Effector memory CD4-positive, alpha-beta T cell (primary cell): ENCODE results near the gene BGN.

Experiments used
- DNase-seq, 3 donors: peaks; one replicate each; pipeline ENCODE4 v3.0.0-alpha.2; 2020
- H3K27ac ChIP-seq: 2 replicates; pipeline ENCODE4 v1.7.0; 2013; ENCODE audit warnings: mild to moderate bottlenecking, low read length, moderate library complexity; ENCODE audit not compliant: insufficient read depth, poor library complexity, severe bottlenecking
- H3K27me3 ChIP-seq: replicated peaks from 2 replicates; pipeline ENCODE4 v1.7.0; 2013; ENCODE audit warnings: mild to moderate bottlenecking, low read length; ENCODE audit not compliant: insufficient read depth, control insufficient read depth, poor library complexity, severe bottlenecking
- H3K36me3 ChIP-seq: 2 replicates; pipeline ENCODE4 v1.7.0; 2013; ENCODE audit warnings: mild to moderate bottlenecking, low read length, moderate library complexity; ENCODE audit not compliant: control insufficient read depth, insufficient read depth
- H3K4me1 ChIP-seq: 2 replicates; pipeline ENCODE4 v1.7.0; 2013; ENCODE audit warnings: low read length, mild to moderate bottlenecking; ENCODE audit not compliant: control insufficient read depth, insufficient read depth, poor library complexity, severe bottlenecking
- H3K4me3 ChIP-seq: 2 replicates; pipeline ENCODE4 v1.7.0; 2013; ENCODE audit warnings: low read length, low read depth, mild to moderate bottlenecking; ENCODE audit not compliant: insufficient read depth, poor library complexity, severe bottlenecking
- H3K9me3 ChIP-seq: 2 replicates; pipeline ENCODE4 v1.7.0; 2013; ENCODE audit warnings: mild to moderate bottlenecking, low read length, moderate library complexity; ENCODE audit not compliant: control insufficient read depth

BGN gene

DNA sequence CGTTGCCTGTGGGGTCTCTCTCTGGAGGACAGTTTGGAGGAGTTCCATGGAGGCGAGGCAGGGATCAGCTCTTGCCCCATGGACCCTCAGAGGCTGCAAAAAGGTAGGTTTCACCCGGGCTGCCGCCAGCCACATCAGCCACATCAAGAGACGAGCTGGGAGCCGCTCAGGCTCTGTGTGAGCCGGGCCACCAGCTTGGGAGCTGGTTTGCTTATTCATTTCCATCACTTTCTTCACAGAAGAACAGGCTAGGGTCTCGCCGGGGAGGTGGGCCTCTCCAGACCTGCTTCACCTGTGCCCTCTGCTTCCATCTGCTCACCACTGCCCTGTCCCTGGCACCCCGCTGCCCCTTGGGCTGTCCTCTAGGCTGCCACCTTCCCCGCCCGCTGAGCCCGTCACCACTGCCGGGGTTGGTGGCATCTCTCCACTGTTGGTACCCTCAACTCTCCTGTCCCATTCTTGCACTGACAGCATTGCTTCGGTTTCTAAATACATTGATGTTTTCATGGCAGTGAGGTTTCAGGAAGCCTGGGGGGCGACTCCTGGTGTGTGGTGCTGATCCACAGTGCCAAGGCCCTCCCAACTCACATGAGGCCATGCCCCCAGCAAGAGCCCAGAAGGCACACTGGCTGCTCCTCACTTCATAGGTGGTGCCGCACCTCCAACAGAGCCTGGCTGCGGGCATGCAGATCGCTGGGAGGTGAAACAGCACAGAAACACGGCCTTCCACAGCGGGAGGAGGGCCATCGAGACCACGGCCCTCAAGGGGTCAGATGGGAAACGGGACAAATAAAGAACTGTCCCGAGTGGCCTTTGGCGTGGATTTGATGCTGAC lies 44.4 kb upstream of the BGN start:
- Histone ChIP-seq H3K27ac (no peak overlapping the region), H3K4me1 (no peaks in the 10 kb centered on the region), H3K27me3 (no peaks in the 10 kb centered on the region), H3K4me3 (no peak overlapping the region), H3K9me3 (no peaks in the 10 kb centered on the region), H3K36me3 (peaks cover 4% of the 10 kb centered on the region)
- DNase-seq = no peak

- no peaks in the 10 kb centered on the region for H3K4me1 ChIP-seq
- DNase-seq = no peak
- peaks cover 4% of the 10 kb centered on the region for H3K36me3 ChIP-seq
- no peaks in the 10 kb centered on the region for H3K9me3 ChIP-seq
- H3K4me3 ChIP-seq = no peak overlapping the region
- H3K27ac ChIP-seq = no peak overlapping the region
- no peaks in the 10 kb centered on the region for H3K27me3 ChIP-seq
These were observed 43.9 kb upstream of the BGN start for GRCh38 chrX:153450949-153451277.

DNA sequence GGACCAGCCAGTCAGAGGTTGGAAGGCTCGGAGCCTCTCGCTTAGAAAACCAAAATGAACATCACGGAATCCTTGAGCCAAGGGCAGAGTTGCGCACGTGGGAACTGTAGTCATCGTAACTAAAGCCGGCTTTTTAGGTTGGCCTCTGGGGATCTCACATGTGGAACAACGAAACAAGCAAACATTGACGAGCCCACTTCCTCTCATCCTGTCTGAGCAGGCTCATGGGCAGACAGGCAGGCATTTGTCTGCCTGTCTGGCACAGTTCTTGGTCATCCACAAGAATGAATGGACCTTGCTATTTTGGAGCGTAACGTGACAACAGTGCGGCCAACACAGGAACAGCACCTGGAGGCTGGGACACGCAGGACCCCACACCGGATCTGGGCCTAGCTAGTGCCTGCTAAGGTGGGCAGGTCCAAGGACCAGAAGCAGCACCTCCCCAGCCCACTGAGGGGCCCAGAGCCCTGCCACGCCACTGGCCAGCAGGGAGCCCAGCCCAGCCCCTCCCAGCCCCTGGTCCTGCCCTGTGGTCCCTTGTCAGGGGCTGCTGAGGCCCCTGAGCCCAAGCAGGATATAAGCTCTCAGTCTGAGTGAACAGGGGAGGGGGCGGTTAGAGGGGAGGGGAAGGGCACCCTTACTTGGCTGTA lies 39.8 kb upstream of the BGN start:
- DNase-seq = no peak
- H3K27me3 ChIP-seq = no peaks in the 10 kb centered on the region
- no peaks in the 10 kb centered on the region for H3K4me1 ChIP-seq
- H3K4me3 ChIP-seq = no peak overlapping the region
- H3K27ac ChIP-seq = no peak overlapping the region
- H3K9me3 ChIP-seq = no peaks in the 10 kb centered on the region
- peaks cover 8% of the 10 kb centered on the region for H3K36me3 ChIP-seq

DNA sequence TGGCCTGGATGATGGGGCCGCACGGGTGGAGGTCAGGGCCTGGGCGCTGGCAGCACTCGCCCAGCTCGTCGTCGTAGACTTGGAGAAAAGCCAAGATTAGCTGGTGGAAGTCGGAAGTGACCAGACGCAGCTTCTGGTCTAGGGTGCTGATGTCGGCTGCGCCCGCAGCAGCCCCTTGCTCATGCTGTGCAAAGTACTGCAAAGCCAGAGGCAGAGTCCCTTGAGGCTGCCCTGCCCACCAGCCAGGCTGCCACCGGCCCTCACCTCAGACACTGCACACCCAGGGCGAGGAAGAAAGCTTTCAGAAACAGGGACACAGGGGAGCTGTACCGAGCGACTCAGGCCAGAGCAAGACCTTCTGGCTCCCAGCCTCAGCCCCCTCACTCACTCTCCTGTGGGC lies 39.2 kb upstream of the BGN start:
- Histone ChIP-seq H3K4me1 (no peaks in the 10 kb centered on the region), H3K36me3 (peaks cover 8% of the 10 kb centered on the region), H3K27ac (no peak overlapping the region), H3K27me3 (no peaks in the 10 kb centered on the region), H3K9me3 (no peaks in the 10 kb centered on the region), H3K4me3 (no peak overlapping the region)
- DNase-seq = no peak

- Histone ChIP-seq H3K27me3 (no peaks in the 10 kb centered on the region), H3K27ac (no peak overlapping the region), H3K4me3 (no peak overlapping the region), H3K4me1 (no peaks in the 10 kb centered on the region), H3K36me3 (peaks cover 8% of the 10 kb centered on the region), H3K9me3 (no peaks in the 10 kb centered on the region)
- no peak for DNase-seq
These were observed 38.6 kb upstream of the BGN start for GRCh38 chrX:153456161-153456560.

DNA sequence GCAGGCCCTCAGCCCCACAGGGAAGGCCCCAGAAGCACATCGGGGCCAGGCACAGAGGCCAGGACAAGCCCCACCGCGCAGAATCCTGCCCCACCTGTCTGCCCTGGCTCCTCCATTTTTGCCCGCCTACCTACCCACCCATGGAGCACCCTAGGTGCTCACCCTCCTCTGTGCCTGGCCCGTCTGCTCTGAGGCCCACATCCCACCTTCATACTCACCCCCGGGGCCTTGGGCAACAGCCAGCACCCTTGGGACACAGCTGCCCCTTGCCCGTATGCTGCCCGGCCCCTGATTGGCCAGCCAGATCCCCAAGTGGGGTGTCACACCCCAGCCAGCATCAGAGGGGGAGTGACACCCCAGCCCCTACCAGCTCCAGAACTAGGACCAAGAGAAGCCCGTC lies 38.1 kb upstream of the BGN start:
- H3K4me1 ChIP-seq = no peaks in the 10 kb centered on the region
- no peak overlapping the region for H3K27ac ChIP-seq
- H3K27me3 ChIP-seq = no peaks in the 10 kb centered on the region
- no peak for DNase-seq
- H3K36me3 ChIP-seq = peaks cover 8% of the 10 kb centered on the region
- H3K9me3 ChIP-seq = no peaks in the 10 kb centered on the region
- H3K4me3 ChIP-seq = no peak overlapping the region

DNA sequence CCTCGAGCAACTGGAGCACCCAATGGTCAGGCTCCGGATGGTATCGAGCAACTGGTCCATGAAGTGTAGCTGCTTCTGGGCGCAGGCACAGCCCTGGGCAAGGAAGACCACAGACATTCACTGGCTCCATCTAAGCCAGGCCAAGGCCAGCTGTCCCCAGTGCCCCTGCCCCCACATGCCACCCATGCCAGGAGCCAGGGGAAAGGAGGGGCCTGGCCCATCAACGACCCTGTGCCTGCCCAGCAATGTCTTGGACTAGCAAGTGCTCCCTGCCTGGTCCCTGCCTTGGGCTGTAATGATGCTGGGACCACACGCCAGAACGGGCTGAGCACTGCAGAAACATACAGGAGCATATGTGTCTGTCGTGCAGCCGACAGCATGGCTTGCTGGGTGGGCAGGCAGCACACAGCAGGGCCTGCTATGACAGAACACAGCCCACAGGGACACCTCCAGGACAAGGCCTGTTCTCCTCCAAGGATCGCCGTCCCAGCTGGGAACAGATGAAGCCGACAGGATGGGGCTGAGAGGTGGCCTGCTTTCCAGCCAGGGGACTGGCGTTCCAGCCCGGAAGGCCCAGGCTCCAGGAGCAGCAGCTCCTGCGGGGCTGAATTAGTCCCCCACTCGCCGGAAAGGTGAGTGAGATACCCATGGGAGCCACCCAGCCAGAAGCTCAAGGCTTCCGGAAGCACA lies 37.5 kb upstream of the BGN start:
- Histone ChIP-seq H3K4me1 (no peaks in the 10 kb centered on the region), H3K36me3 (peaks cover 8% of the 10 kb centered on the region), H3K27ac (no peak overlapping the region), H3K27me3 (no peaks in the 10 kb centered on the region), H3K9me3 (no peaks in the 10 kb centered on the region), H3K4me3 (no peak overlapping the region)
- no peak for DNase-seq

DNA sequence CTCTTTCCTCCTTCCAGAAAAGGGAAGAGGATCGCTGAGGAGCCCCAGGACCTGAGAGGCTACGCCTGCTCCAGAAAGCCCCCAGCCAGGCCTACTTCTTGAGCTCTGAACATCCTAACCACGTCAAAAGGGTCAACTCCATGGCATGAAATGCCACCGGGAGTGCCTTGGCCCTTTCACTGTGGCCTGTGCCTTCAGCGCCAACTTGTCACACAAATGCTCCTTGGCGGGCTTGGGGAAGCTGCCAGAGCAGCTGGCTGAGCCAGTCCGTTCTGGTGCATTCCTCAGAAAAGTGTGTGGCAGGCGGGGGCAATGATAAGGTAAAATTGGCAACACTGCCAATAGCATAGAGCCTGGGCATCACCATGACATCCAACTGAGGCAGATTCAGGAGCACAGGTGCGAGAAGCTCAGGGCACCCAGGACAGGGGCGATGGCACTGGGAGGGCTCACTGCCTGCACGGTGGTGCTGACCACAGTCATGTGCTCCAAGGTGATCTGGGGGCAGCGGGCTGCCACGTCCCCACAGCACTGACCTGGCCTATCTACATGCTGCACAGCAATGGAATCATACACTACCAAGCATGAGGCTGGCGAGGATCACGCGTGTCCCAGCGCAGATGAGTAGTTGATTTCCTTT lies 36.8 kb upstream of the BGN start:
- no peaks in the 10 kb centered on the region for H3K4me1 ChIP-seq
- no peak for DNase-seq
- H3K36me3 ChIP-seq = peaks cover 8% of the 10 kb centered on the region
- H3K27ac ChIP-seq = no peak overlapping the region
- H3K27me3 ChIP-seq = no peaks in the 10 kb centered on the region
- no peaks in the 10 kb centered on the region for H3K9me3 ChIP-seq
- H3K4me3 ChIP-seq = no peak overlapping the region

DNA sequence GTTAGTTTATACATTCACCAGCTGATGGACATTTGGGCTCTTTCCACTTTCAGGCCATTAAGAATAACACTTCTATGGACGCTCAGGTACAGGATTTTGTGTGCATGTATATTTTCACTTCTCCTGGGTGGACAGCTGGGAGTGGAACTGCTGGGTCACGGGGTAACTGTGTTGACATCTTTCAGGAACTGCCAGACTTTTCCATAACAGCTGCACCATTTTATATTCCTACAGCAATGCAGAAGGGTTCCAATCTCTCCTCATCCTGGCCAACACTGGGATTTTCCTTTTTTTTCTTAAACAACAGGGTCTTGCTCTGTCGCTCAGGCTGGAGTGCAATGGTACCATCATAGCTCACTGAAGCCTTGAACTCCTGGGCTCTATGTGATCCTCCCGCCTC lies 36.3 kb upstream of the BGN start:
- Histone ChIP-seq H3K4me1 (no peaks in the 10 kb centered on the region), H3K4me3 (no peak overlapping the region), H3K36me3 (peaks cover 8% of the 10 kb centered on the region), H3K27ac (no peak overlapping the region), H3K27me3 (no peaks in the 10 kb centered on the region), H3K9me3 (no peaks in the 10 kb centered on the region)
- DNase-seq = no peak

DNA sequence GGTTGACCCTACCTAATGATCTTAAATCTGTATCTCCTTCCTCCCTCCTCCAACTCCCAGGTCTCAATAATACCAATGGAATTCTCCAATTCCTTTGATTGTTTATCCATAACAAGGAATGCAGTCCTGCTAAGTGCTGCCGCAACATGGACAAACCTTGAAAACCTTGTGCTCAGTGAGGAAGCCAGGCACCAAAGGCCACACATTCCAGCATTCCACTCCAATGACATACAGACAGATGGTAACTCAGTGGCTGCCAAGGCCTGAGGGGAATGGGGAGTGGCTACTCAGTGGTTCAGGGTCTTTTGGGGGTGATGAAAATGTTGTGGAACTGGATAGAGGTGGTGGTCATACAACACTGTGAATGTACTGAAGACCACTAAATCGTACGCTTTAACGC lies 34.8 kb upstream of the BGN start:
- H3K27me3 ChIP-seq = no peaks in the 10 kb centered on the region
- H3K36me3 ChIP-seq = peaks cover 18% of the 10 kb centered on the region
- no peak for DNase-seq
- no peak overlapping the region for H3K27ac ChIP-seq
- no peaks in the 10 kb centered on the region for H3K9me3 ChIP-seq
- H3K4me3 ChIP-seq = no peak overlapping the region
- no peaks in the 10 kb centered on the region for H3K4me1 ChIP-seq
